ENCODE measurements around the gene HLA-DOA.

GRCh38 chr6:33018418-33018817 lies 9.0 kb upstream of the HLA-DOA start:
- TF ChIP-seq EZH2 (IDR thresholded peaks at IDR 0.05; ENCODE audit: insufficient read depth, low read length), result no peak
- TF ChIP-seq CTCF (IDR thresholded peaks at IDR 0.05; ENCODE audit: insufficient read depth, low read depth, low read length), result no peak

Data from astrocyte (in vitro differentiated cells and primary cell).